ENCODE results near the gene SHANK3.

DNA sequence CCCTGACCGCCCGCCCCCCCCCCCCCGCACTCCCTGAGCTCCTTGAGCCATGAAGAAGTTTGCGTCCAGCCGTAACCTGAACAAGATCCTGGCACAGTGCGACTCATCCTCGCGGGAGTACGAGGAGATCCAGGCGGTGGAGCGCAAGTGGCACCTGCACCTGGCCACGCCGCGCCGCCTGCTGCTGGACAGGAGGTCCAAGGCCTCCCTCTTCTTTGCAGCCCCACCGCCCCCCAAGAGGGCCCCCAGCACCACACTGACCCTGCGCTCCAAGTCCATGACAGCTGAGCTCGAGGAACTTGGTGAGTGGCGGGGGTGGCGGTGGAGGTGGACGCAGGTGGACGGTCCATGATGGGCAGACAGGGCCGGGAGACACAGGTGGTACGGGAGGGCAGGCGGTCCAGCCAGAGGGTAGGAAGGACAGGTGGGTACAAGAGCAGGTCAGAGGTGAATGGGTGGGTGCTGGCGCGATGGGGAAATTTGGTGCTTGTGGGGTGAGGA is 33.3 kb downstream of the SHANK3 start:
- TF ChIP-seq CTCF (IDR thresholded peaks at IDR 0.05): no peak
- no peak for TF ChIP-seq POLR2AphosphoS5 (IDR thresholded peaks at IDR 0.05)
- TF ChIP-seq POLR2A (IDR thresholded peaks at IDR 0.05): no peak
- TF ChIP-seq EP300 (IDR thresholded peaks at IDR 0.05; ENCODE audit: low read depth): no peak

Data from transverse colon (tissue), 4 donors.